ENCODE data around the gene ERCC1.

The ERCC1 gene

DNA sequence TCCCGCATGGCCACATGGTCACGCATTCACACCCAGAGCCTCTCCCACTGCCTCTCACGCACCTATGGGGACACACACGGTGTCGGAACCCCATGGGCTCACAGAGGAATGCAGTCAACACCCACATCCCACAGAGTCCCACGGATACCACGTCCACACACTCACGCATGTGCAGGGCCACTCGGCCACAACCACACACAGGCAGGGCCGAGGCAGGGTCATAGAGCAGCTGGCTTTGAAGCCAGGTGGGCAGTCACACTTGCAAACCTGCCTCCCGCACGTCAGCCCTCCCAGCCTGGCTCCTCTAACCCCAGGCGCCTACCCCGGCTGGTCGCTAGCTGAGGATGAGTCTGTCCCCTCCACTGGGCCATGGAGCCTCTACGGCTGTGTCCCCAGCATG is 61.4 kb downstream of the ERCC1 start:
- DNase-seq: no peak

DNA sequence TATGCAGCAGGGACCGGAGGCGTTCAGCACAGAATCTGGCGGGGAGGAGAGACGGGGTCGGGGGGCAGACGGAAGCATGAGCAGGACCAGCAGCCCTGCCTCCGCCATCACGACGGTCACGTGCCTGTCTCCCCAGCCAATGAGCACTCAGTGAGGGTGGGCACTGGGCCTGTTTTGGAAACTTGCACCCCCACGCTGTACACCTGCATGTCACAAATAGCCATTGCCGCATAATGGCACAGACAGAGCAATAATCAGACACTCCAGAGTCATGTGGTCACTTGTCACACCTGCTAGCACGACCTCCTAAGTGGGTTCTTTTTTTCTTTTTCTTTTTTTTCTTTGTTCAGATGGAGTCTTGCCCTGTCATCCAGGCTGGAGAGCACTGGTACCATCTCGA is 62.1 kb downstream of the ERCC1 start:
- DNase-seq: no peak

DNA sequence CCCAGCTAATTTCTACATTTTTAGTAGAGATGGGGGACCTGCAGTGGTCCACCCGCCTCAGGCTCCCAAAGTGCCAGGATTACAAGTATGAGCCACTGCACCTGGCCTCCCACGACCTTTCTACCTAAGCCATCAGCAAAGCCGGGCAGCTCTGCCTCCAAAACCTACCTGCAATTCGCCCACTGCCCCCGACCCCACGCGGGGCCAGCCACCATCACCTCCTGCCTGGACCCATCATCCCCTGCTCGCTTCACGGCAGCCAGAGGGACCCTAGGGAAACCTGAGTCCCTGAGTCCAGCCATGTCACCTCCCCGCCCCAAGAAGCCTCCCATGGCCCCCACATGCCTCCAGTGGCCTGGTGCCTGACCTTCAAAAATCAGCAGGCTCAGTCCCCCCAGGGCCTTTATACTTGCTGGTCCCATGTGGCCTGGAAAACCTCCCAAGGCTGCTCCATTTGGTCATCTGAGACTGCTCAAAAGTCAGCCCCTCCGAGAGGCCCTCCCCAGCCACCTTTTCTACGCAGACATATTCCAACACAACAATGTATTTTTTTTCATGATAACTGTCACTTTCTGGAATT is 65.4 kb downstream of the ERCC1 start:
- DNase-seq: no peak

DNA sequence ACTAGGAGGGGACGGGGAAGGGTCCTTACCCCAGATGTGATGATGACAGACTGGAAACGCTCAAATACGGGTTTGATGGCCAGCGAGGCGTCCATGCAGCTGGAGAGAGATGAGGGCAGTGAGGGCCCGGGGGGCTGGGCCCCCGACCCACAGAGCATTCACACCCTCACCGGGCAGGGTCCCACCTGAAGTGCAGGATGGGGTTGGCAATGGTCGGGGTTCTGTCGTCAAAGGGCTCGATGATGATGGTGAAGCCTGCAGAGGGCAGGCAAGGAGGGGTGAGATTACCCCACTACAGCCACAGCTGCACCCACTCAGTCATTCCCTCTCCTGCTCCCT is 66.3 kb downstream of the ERCC1 start:
- no peak for DNase-seq
